Sigmoid colon (tissue), 7 donors: ENCODE data around the gene MOB4. TPM values are rescaled to one million over a fixed set of nuclear protein-coding genes. Genes with fewer than 3 reads are reported as not detected.

ENCODE experiments used
- DNase-seq: peaks from one replicate; pipeline ENCODE4 v3.0.0-alpha.2; 2019
- H3K27ac ChIP-seq, 4 donors: fragments of 200-600 bp; sonication (generic); one replicate each; pipeline ENCODE4 v1.5.1; 2016 to 2019; ENCODE audit warnings: mild to moderate bottlenecking in 1 of 4
- H3K27me3 ChIP-seq, 3 donors: fragments of 200-600 bp; sonication (generic); one replicate each; pipeline ENCODE4 v1.5.1; 2019; ENCODE audit warnings: mild to moderate bottlenecking in 1 of 3
- H3K36me3 ChIP-seq, 4 donors: fragments of 200-600 bp; sonication (generic); one replicate each; pipeline ENCODE4 v1.5.1; 2016 to 2019
- H3K4me1 ChIP-seq, 4 donors: fragments of 200-600 bp; sonication (generic); one replicate each; pipeline ENCODE4 v1.5.1; 2017 to 2019
- H3K4me3 ChIP-seq, 4 donors: fragments of 200-600 bp; sonication (generic); one replicate each; pipeline ENCODE4 v1.5.1; 2017 to 2019; ENCODE audit warnings: mild to moderate bottlenecking in 2 of 4, moderate library complexity in 1 of 4
- H3K9me3 ChIP-seq, 4 donors: fragments of 200-600 bp in 3 of 4; sonication (generic) in 3 of 4; one replicate each; pipeline versions ENCODE4 v1.5.1 to v1.6.1; 2013 to 2019
- EP300 ChIP-seq, 4 donors: sonication (generic); formaldehyde crosslinking; IDR thresholded peaks; one replicate each; pipeline ENCODE4 v1.6.1; 2017; ENCODE audit warnings: antibody characterized with exemption in 4 of 4
- POLR2A ChIP-seq, 2 donors: fragments of 450-650 bp; IDR thresholded peaks; one replicate each; pipeline ENCODE4 v1.6.1; 2016; ENCODE audit warnings: antibody characterized with exemption in 2 of 2, mild to moderate bottlenecking in 2 of 2, moderate library complexity in 2 of 2
- POLR2AphosphoS5 ChIP-seq, 4 donors: sonication (generic); formaldehyde crosslinking; IDR thresholded peaks; one replicate each; pipeline ENCODE4 v1.6.1; 2017; ENCODE audit warnings: antibody characterized with exemption in 4 of 4
- WGBS, 2 donors: extraction: QIAGEN DNeasy Blood & Tissue Kit; methylation state at CpG; one replicate each; pipeline ENCODE4 v1.1.7; 2013; 5-methylcytosine and 5-hydroxymethylcytosine counted together
- intact Hi-C: fragments of 100-400 bp; cut with DNase I; formaldehyde crosslinking; loops from one replicate; pipeline ENCODE4 v1.15.1; 2023
- polyA plus RNA-seq, 3 donors: library from polyadenylated mRNA; stranded (reverse); fragments of 200-250 nt; gene quantifications; one replicate each; pipeline ENCODE4 v1.2.3, GENCODE V29; 2013
- total RNA-seq, 4 donors: library from RNA; depleted of rRNA; stranded (reverse); fragments of >200 nt; gene quantifications; one replicate each; pipeline ENCODE4 v1.1.0, GENCODE V29; 2016
- TF ChIP-seq, protein P1 (sequence below), 4 experiments: fragments of 450-650 bp in 3 of 4; fragments of 200-600 bp in 1 of 4; IDR thresholded peaks; one replicate each; pipeline ENCODE4 v1.5.1; 2016 to 2019; ENCODE audit warnings: antibody characterized with exemption in 4 of 4, mild to moderate bottlenecking in 3 of 4, moderate library complexity in 2 of 4
- donor health status: healthy with polysubstance abuse.
- donor health status: Bipolar disorder and iron deficiency.
- donor health status: healthy.

Gene MOB4
- total and polyA plus RNA-seq, 7 donors: 22.2 to 50.5 (median 40.3) TPM

DNA sequence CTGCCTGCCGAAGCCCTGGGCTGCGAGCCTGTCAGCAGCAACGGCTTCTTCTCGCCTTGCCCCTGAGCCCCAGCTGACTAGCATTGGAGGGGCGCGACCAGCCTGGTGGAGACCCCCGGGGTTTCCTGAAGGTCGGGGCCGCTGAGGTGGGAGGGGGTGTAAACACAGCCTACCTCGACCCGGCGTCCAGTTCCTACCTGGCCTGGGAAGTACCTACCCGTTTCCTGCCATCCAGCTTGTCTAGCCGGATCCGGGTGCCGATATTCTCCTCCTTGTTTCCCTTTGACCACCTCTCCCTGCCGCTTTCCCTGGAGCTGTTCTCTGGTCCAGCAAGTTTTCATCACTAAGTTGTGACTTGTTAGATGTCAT is 511 bp downstream of the MOB4 start:
- H3K4me1 ChIP-seq: peaks cover 0 to 31% (median 23%) of the 10 kb centered on the region in 4 donors
- intact Hi-C loops: loop anchor here (5.0 kb wide), 5 partner anchors 64 to 1941 kb away; partner anchors contain the start of genes COQ10B, MARS2 and SATB2

DNA sequence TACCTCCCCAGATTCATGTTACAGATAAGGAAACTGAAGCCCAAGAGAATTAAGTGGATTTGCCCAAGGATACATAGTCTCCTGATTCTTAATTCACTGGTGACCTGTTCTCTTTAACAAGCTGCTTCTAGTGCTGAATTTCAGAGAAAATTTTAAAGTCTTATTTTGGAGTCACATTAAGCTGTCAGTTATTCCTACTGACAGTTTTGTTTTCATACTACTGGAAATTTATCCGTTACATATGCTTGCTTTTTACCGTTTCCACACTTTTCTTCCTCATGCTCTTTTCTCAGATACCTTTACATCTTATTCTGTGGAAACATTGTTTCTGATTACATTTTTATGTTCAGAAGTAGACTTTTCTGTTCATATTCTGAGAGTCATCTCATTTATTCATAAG is 1.3 kb downstream of the MOB4 start:
- Histone ChIP-seq H3K4me1 (peaks cover 0 to 31% (median 23%) of the 10 kb centered on the region in 4 donors), H3K9me3 (no peaks in the 10 kb centered on the region), H3K27ac (peak overlapping the region in 3 of 4 donors; percentile 91 to 96 (median 93)), H3K27me3 (no peaks in the 10 kb centered on the region), H3K4me3 (peak overlapping the region in 3 of 4 donors; percentile 66 to 90 (median 90)), H3K36me3 (no peaks in the 10 kb centered on the region)
- DNase-seq: no peak
- WGBS, 2 donors: 44 to 49% methylated on average over 2 of the region's 2 CpGs
- intact Hi-C loops: loop anchor here (5.0 kb wide), 5 partner anchors 65 to 1940 kb away; partner anchors contain the start of genes COQ10B, MARS2 and SATB2
- TF ChIP-seq EP300 (IDR thresholded peaks at IDR 0.05) (no peak), POLR2AphosphoS5 (IDR thresholded peaks at IDR 0.05) (no peak), POLR2A (IDR thresholded peaks at IDR 0.05) (no peak)
- TF ChIP-seq, protein P1, sequence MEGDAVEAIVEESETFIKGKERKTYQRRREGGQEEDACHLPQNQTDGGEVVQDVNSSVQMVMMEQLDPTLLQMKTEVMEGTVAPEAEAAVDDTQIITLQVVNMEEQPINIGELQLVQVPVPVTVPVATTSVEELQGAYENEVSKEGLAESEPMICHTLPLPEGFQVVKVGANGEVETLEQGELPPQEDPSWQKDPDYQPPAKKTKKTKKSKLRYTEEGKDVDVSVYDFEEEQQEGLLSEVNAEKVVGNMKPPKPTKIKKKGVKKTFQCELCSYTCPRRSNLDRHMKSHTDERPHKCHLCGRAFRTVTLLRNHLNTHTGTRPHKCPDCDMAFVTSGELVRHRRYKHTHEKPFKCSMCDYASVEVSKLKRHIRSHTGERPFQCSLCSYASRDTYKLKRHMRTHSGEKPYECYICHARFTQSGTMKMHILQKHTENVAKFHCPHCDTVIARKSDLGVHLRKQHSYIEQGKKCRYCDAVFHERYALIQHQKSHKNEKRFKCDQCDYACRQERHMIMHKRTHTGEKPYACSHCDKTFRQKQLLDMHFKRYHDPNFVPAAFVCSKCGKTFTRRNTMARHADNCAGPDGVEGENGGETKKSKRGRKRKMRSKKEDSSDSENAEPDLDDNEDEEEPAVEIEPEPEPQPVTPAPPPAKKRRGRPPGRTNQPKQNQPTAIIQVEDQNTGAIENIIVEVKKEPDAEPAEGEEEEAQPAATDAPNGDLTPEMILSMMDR (IDR thresholded peaks at IDR 0.05): no peak

More for the DNA sequence above, 511 bp downstream of the MOB4 start:
- peak overlapping the region; percentile 91 to 96 (median 92) for H3K27ac ChIP-seq
- peak overlapping the region; percentile 66 to 90 (median 89) for H3K4me3 ChIP-seq
- TF ChIP-seq, protein P1 (IDR thresholded peaks at IDR 0.05): no peak
- no peak for TF ChIP-seq EP300 (IDR thresholded peaks at IDR 0.05)
- TF ChIP-seq POLR2AphosphoS5 (IDR thresholded peaks at IDR 0.05): no peak
- TF ChIP-seq POLR2A (IDR thresholded peaks at IDR 0.05): no peak
- WGBS, 2 donors: 0 to 1% methylated on average over 17 of the region's 17 CpGs
- H3K27me3 ChIP-seq: no peaks in the 10 kb centered on the region
- DNase-seq: peak; percentile 72
- H3K9me3 ChIP-seq: no peaks in the 10 kb centered on the region
- H3K36me3 ChIP-seq: no peaks in the 10 kb centered on the region

DNA sequence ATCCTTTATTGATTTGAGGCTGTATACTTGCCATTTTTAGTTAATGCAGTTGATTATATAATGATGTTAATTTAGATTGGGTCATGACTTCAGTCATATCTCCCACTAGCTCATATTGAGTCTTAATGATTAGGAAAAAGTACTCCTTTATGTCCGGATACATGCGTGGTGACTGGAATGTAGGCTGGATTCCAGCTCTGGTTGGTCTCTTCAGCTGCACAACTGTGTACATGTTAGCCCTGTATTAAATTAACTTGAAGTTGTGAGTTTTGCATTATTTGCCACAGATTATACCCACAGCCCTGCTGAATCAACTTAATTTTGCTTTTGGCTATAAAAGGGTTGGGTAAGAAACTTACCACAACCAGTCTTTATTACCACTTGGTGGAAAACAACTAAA is 22.5 kb downstream of the MOB4 start:
- Histone ChIP-seq H3K4me1 (peaks cover 0 to 6% (median 0%) of the 10 kb centered on the region in 4 donors), H3K9me3 (no peaks in the 10 kb centered on the region), H3K4me3 (no peak overlapping the region), H3K36me3 (peaks cover 8 to 57% (median 9%) of the 10 kb centered on the region in 4 donors), H3K27me3 (no peaks in the 10 kb centered on the region), H3K27ac (no peak overlapping the region)
- no peak for DNase-seq
- intact Hi-C loops: no loop called here
- TF ChIP-seq POLR2AphosphoS5 (IDR thresholded peaks at IDR 0.05): no peak
- no peak for TF ChIP-seq POLR2A (IDR thresholded peaks at IDR 0.05)
- no peak for TF ChIP-seq EP300 (IDR thresholded peaks at IDR 0.05)
- TF ChIP-seq, protein P1 (IDR thresholded peaks at IDR 0.05): no peak
- 59 to 74% methylated on average over 2 of the region's 2 CpGs for WGBS, 2 donors

DNA sequence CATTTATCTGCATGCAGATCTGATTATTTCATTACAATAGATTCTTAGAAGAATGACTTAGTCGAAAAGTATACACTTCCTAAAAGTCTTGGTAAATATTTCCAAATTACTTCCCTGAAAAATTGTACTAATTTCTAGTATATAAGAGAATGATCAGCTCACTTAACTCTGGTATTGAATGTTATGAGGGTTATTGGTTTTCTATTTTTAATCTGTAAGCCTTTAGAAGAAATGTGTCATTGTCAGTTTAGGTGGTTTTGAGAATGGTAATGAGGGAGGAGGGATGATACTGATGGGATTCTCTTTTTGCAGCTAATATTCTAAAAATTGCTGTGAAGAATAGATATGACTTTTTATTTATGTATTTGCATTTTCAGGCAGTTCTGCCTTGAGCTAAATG is 23.9 kb downstream of the MOB4 start:
- no peak for DNase-seq
- no peak overlapping the region for H3K4me3 ChIP-seq
- no peak overlapping the region for H3K27ac ChIP-seq
- WGBS, 2 donors: 84 to 89% methylated on average over 1 of the region's 1 CpG
- intact Hi-C loops: no loop called here
- H3K9me3 ChIP-seq: no peaks in the 10 kb centered on the region
- H3K36me3 ChIP-seq: peaks cover 8 to 67% (median 13%) of the 10 kb centered on the region in 4 donors
- H3K4me1 ChIP-seq: peaks cover 0 to 6% (median 0%) of the 10 kb centered on the region in 4 donors
- no peaks in the 10 kb centered on the region for H3K27me3 ChIP-seq
- TF ChIP-seq POLR2A (IDR thresholded peaks at IDR 0.05) (no peak), EP300 (IDR thresholded peaks at IDR 0.05) (no peak), POLR2AphosphoS5 (IDR thresholded peaks at IDR 0.05) (no peak)
- TF ChIP-seq, protein P1 (IDR thresholded peaks at IDR 0.05): no peak

DNA sequence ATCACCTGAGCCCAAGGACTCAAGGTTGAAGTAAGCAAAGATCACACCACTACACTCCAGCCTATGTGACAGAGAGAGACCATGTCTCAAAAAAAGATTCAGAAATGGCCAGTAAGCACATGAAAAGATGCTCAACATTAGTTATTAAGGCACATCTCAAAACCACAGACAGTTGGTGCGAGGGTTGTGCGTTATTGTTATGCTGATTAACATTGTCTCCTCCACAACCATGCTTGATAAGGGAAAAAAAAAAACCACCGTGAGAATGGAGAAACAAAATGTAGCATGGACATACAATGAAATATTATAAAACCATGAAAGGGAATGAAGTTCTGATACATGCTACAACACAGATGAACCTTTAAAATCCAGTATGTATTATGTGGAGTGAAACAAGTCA is 27.3 kb downstream of the MOB4 start:
- TF ChIP-seq EP300 (IDR thresholded peaks at IDR 0.05): no peak
- no peak for TF ChIP-seq POLR2AphosphoS5 (IDR thresholded peaks at IDR 0.05)
- TF ChIP-seq POLR2A (IDR thresholded peaks at IDR 0.05): no peak
- TF ChIP-seq, protein P1 (IDR thresholded peaks at IDR 0.05): no peak
- no peaks in the 10 kb centered on the region for H3K27me3 ChIP-seq
- peaks cover 0 to 51% (median 14%) of the 10 kb centered on the region in 4 donors for H3K36me3 ChIP-seq
- H3K4me3 ChIP-seq: no peak overlapping the region
- H3K9me3 ChIP-seq: no peaks in the 10 kb centered on the region
- H3K4me1 ChIP-seq: peaks cover 0 to 6% (median 0%) of the 10 kb centered on the region in 4 donors
- 92 to 96% methylated on average over 3 of the region's 3 CpGs for WGBS, 2 donors
- no peak for DNase-seq
- H3K27ac ChIP-seq: no peak overlapping the region
- intact Hi-C loops: no loop called here
